ENCODE data around the gene PTPRG. TPM values are rescaled to one million over a fixed set of nuclear protein-coding genes. Genes with fewer than 3 reads are reported as not detected.

PTPRG gene
- total RNA-seq, 1 experiment from 2014 or later = 69.3 TPM

DNA sequence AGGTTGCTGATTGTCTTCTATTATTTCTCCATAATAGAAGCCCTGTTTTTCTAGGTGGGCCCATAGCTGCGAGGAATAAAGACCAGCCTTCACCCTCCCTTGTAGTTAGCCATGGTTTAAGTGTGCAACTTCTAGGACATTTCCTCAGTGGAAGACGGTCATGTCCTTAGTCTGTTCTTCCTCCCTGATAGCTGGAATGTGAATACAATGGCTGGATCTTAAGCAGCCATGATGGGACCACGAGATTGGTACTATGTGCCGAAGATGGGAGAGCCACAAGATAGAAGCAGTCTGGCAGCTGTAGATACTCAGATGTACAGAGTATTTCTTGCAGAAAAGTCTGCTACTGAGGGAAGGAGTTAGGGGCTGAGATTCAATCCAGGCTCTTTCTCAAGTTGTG is 152.9 kb downstream of the PTPRG start:
- no peak for TF ChIP-seq CTCF (conservative IDR thresholded peaks at IDR 0.05)
- peaks cover 8% of the 10 kb centered on the region for H3K79me1 ChIP-seq (ENCODE audit: insufficient read depth, low read depth, low read length, poor library complexity, severe bottlenecking)
- no peak overlapping the region for H3K4me2 ChIP-seq (ENCODE audit: insufficient read depth, insufficient read length, low read length)
- no peak overlapping the region for H2BK120ac ChIP-seq (ENCODE audit: low read depth, low read length, poor library complexity, severe bottlenecking)
- no peak overlapping the region for H3K18ac ChIP-seq (ENCODE audit: insufficient read length, low read depth, low read length)
- Mint-ChIP-seq H3K36me3 (ENCODE audit: insufficient read depth in 1 of 3, low read depth in 3 of 3) (peaks cover 13 to 23% (median 18%) of the 10 kb centered on the region in 3 experiments), H3K27me3 (ENCODE audit: low read depth) (no peaks in the 10 kb centered on the region), H3K27ac (peak overlapping the region in 1 of 3 experiments; percentile 77; a peak in 2 of 7 replicates), H3K9me3 (peaks cover 0 to 6% of the 10 kb centered on the region in 2 experiments; a peak in 1 of 5 replicates), H3K4me1 (peaks cover 50 to 59% of the 10 kb centered on the region in 2 experiments), H3K4me3 (no peak overlapping the region)
- H3T11ph ChIP-seq (ENCODE audit: low read length) = no peak overlapping the region
- no peaks in the 10 kb centered on the region for H4K20me1 ChIP-seq (ENCODE audit: control insufficient read depth, insufficient read depth, insufficient read length)
- H2BK15ac ChIP-seq (ENCODE audit: low read depth, low read length) = no peak overlapping the region
- no CpG with 5 or more reads among the region's 4 CpGs for WGBS (ENCODE audit: extremely low coverage, insufficient read length, low lambda C conversion rate)
- H3K4me1 ChIP-seq (ENCODE audit: insufficient read depth, low read length) = peaks cover 12% of the 10 kb centered on the region; the same call in 1 of the 2 replicates
- H3K27ac ChIP-seq (ENCODE audit: insufficient read length, low read depth, low read length) = no peak overlapping the region
- H3K27me3 ChIP-seq (ENCODE audit: insufficient read depth, low read length) = no peaks in the 10 kb centered on the region
- H2AFZ ChIP-seq (ENCODE audit: low read length) = no peak overlapping the region
- no peaks in the 10 kb centered on the region for H3K9me3 ChIP-seq (ENCODE audit: control insufficient read depth, low read depth, low read length)
- no peak overlapping the region for H3K23ac ChIP-seq (ENCODE audit: insufficient read length, low read depth, low read length)
- no peak overlapping the region for H4K5ac ChIP-seq (ENCODE audit: insufficient read length, low read depth, low read length)
- no peak overlapping the region for H3K4ac ChIP-seq (ENCODE audit: low read depth, low read length)
- no peak overlapping the region for H3K9ac ChIP-seq (ENCODE audit: extremely low read depth, insufficient read length, low read length)
- no peak overlapping the region for H3K56ac ChIP-seq (ENCODE audit: insufficient read length, low read depth, low read length)
- H2BK20ac ChIP-seq (ENCODE audit: low read depth, low read length, poor library complexity, severe bottlenecking) = no peak overlapping the region
- no peaks in the 10 kb centered on the region for H3K23me2 ChIP-seq (ENCODE audit: insufficient read length, low read depth, low read length, poor library complexity, severe bottlenecking)
- no peak overlapping the region for H2BK12ac ChIP-seq (ENCODE audit: insufficient read length, low read depth, low read length)
- no peak overlapping the region for H2AK5ac ChIP-seq (ENCODE audit: insufficient read length, low read length)
- peaks cover 46% of the 10 kb centered on the region; the same call in 1 of the 2 replicates for H3K79me2 ChIP-seq (ENCODE audit: insufficient read depth, low read length)
- H3K14ac ChIP-seq (ENCODE audit: insufficient read depth, low read length) = no peak overlapping the region
- no peak overlapping the region for H4K91ac ChIP-seq (ENCODE audit: insufficient read length, low read depth, low read length)
- no peak overlapping the region for H2BK5ac ChIP-seq (ENCODE audit: insufficient read length, low read length)
- no peak overlapping the region for H4K8ac ChIP-seq (replicated peaks; ENCODE audit: insufficient read length, low read depth, low read length)
- no peak for DNase-seq
